ENCODE results near the gene TSPAN9. TPM values are rescaled to one million over a fixed set of nuclear protein-coding genes. Genes with fewer than 3 reads are reported as not detected.

TSPAN9 gene
- total and polyA plus RNA-seq, 2 experiments from 2014 or later = 6.0 to 31.5 TPM

DNA sequence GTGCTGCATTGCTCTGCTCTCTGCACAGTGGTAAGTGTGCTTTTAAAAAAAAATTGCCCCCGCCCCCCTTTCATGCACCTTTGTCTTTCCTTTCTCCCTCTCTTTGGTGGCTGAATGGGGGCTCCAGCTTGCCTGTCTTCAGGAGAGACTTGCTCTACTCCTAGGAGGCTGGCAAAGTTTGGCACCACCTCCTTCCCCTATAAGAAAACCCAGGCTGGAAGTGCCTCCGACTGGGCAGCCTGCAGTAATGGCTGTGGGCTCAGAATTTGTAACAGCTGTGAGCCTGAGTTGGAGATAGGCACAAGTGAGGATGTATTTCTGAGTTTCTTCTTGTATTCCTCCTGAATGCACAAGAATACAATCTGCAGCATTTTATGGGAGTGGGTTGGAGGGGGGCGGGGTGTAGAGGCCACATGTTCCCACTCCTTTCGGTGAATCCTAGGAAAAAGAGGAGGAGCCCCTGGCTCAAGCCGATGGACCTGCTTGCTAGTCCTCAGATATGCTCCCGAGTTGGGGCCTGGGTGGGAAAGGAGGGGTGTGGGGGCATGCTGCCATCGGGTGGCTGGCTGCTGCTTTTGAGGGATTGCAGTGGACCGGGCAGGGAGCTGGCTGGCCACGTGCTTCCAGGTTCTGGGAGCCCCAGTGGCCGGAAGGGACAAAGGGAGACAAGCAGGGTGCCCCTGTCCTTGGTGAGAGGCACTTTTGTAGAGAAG is 124.3 kb downstream of the TSPAN9 start (continued):
- TF ChIP-seq, protein P1, sequence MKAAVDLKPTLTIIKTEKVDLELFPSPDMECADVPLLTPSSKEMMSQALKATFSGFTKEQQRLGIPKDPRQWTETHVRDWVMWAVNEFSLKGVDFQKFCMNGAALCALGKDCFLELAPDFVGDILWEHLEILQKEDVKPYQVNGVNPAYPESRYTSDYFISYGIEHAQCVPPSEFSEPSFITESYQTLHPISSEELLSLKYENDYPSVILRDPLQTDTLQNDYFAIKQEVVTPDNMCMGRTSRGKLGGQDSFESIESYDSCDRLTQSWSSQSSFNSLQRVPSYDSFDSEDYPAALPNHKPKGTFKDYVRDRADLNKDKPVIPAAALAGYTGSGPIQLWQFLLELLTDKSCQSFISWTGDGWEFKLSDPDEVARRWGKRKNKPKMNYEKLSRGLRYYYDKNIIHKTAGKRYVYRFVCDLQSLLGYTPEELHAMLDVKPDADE (IDR thresholded peaks at IDR 0.05) = no peak
- TF ChIP-seq, protein P2, sequence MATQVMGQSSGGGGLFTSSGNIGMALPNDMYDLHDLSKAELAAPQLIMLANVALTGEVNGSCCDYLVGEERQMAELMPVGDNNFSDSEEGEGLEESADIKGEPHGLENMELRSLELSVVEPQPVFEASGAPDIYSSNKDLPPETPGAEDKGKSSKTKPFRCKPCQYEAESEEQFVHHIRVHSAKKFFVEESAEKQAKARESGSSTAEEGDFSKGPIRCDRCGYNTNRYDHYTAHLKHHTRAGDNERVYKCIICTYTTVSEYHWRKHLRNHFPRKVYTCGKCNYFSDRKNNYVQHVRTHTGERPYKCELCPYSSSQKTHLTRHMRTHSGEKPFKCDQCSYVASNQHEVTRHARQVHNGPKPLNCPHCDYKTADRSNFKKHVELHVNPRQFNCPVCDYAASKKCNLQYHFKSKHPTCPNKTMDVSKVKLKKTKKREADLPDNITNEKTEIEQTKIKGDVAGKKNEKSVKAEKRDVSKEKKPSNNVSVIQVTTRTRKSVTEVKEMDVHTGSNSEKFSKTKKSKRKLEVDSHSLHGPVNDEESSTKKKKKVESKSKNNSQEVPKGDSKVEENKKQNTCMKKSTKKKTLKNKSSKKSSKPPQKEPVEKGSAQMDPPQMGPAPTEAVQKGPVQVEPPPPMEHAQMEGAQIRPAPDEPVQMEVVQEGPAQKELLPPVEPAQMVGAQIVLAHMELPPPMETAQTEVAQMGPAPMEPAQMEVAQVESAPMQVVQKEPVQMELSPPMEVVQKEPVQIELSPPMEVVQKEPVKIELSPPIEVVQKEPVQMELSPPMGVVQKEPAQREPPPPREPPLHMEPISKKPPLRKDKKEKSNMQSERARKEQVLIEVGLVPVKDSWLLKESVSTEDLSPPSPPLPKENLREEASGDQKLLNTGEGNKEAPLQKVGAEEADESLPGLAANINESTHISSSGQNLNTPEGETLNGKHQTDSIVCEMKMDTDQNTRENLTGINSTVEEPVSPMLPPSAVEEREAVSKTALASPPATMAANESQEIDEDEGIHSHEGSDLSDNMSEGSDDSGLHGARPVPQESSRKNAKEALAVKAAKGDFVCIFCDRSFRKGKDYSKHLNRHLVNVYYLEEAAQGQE (IDR thresholded peaks at IDR 0.05; ENCODE audit: unreplicated experiment) = no peak

DNA sequence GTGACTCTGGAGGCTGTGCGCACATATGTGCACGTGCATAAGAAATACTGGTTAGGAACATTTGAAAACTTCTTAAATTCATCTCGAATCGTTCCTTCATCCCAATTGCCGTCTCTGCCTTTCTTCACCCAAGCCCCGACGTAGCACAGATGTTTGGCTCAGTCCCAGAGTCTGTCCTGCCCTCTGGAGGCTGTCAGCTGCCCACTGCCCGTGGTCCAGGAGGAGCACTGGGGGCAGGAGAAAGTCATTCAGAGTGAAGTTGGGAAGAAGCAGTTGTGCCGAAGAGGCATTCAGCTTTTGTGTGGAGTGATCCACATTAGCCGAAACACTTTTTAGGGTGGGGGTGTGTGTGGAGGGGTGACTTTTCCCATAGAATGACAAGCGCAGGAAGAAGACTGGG is 124.9 kb downstream of the TSPAN9 start:
- no peaks in the 10 kb centered on the region for H3K9me2 ChIP-seq (ENCODE audit: insufficient read depth)
- peaks cover 13% of the 10 kb centered on the region; the same call in 1 of the 2 replicates for H4K20me1 ChIP-seq (replicated peaks; ENCODE audit: insufficient read depth)
- DNase-seq (ENCODE audit: low spot score) (no peak), ATAC-seq (no peak; the same call in 2 of the 3 replicates)
- no peaks in the 10 kb centered on the region for H3K79me2 ChIP-seq (replicated peaks; ENCODE audit: insufficient read depth)
- Mint-ChIP-seq H3K27ac (no peak overlapping the region), H3K4me1 (peaks cover 51% of the 10 kb centered on the region), H3K9me3 (no peaks in the 10 kb centered on the region), H3K36me3 (ENCODE audit: low read depth) (no peaks in the 10 kb centered on the region; the same call in 2 of the 3 replicates), H3K4me3 (peak overlapping the region; percentile 74; the same call in 2 of the 3 replicates), H3K27me3 (ENCODE audit: insufficient read depth, low read depth, poor library complexity) (peaks cover 40% of the 10 kb centered on the region)
- H3K4me2 ChIP-seq = peak overlapping the region; percentile 96; the same call in 1 of the 2 replicates
- no peak overlapping the region for H2AFZ ChIP-seq
- H3K4me3 ChIP-seq = peak overlapping the region; percentile 80; the same call in 1 of the 2 replicates
- H3K4me1 ChIP-seq (ENCODE audit: insufficient read depth) = peaks cover 18% of the 10 kb centered on the region
- no peak for TF ChIP-seq CREB1 (CRISPR knock-in tag; IDR thresholded peaks at IDR 0.05; ENCODE audit: low read depth)
- TF ChIP-seq, protein P3, sequence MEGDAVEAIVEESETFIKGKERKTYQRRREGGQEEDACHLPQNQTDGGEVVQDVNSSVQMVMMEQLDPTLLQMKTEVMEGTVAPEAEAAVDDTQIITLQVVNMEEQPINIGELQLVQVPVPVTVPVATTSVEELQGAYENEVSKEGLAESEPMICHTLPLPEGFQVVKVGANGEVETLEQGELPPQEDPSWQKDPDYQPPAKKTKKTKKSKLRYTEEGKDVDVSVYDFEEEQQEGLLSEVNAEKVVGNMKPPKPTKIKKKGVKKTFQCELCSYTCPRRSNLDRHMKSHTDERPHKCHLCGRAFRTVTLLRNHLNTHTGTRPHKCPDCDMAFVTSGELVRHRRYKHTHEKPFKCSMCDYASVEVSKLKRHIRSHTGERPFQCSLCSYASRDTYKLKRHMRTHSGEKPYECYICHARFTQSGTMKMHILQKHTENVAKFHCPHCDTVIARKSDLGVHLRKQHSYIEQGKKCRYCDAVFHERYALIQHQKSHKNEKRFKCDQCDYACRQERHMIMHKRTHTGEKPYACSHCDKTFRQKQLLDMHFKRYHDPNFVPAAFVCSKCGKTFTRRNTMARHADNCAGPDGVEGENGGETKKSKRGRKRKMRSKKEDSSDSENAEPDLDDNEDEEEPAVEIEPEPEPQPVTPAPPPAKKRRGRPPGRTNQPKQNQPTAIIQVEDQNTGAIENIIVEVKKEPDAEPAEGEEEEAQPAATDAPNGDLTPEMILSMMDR (conservative IDR thresholded peaks at IDR 0.05; ENCODE audit: low read depth in 2 of 2) = peak in 1 of 2 experiments; percentile 60; a peak in 3 of 4 replicates
- H3K27me3 ChIP-seq (ENCODE audit: insufficient read depth) = peaks cover 28% of the 10 kb centered on the region
- no peak overlapping the region for H3K27ac ChIP-seq (ENCODE audit: low read depth)
- H3F3A ChIP-seq (replicated peaks; ENCODE audit: low read depth) = 0 out of 2 replicates have a peak, but pooled peaks cover 5% of the 10 kb centered on the region
- H3K36me3 ChIP-seq (ENCODE audit: insufficient read depth) = no peaks in the 10 kb centered on the region
